ENCODE data around the gene TLN1. TPM values are rescaled to one million over a fixed set of nuclear protein-coding genes. Genes with fewer than 3 reads are reported as not detected.

The TLN1 gene
- total and polyA plus RNA-seq, 2 experiments from 2014 or later: 198 to 527 TPM

- Histone ChIP-seq H3K27ac (no peak overlapping the region), H3K27me3 (replicated peaks; ENCODE audit: insufficient read depth) (no peaks in the 10 kb centered on the region), H3K9me2 (ENCODE audit: insufficient read depth) (no peaks in the 10 kb centered on the region), H4K20me1 (ENCODE audit: insufficient read depth) (no peaks in the 10 kb centered on the region), H3K36me3 (ENCODE audit: low read depth) (peaks cover 5% of the 10 kb centered on the region; the same call in 1 of the 2 replicates), H3K79me2 (ENCODE audit: insufficient read depth) (peaks cover 18% of the 10 kb centered on the region; the same call in 1 of the 2 replicates), H3K4me2 (ENCODE audit: unreplicated experiment) (no peak overlapping the region), H3K4me3 (no peak overlapping the region), H3K4me1 (ENCODE audit: insufficient read depth) (peaks cover 26% of the 10 kb centered on the region), H3F3A (ENCODE audit: insufficient read depth) (peaks cover 34% of the 10 kb centered on the region), H3K9me3 (ENCODE audit: low read depth) (no peaks in the 10 kb centered on the region), H2AFZ (peak overlapping the region; percentile 78; the same call in 1 of the 2 replicates), H3K9ac (no peak overlapping the region)
- in situ Hi-C loops (cut with MboI): no loop called here
- WGBS, 2 experiments (ENCODE audit: low coverage in 1 of 2, low lambda C conversion rate in 2 of 2, missing lambda C conversion rate in 2 of 2): 72 to 74% methylated on average over 17 of the region's 17 CpGs
- no peak for TF ChIP-seq EZH2phosphoT487 (IDR thresholded peaks at IDR 0.05; ENCODE audit: insufficient read depth, low read depth)
- no peak for TF ChIP-seq EZH2 (IDR thresholded peaks at IDR 0.05; ENCODE audit: insufficient read depth, poor library complexity, severe bottlenecking)
- DNase-seq: no peak
Measured at GRCh38 chr9:35656348-35656747, 75.6 kb downstream of the TLN1 start.

GRCh38 chr9:35653611-35654010 lies 78.4 kb downstream of the TLN1 start:
- peaks cover 36% of the 10 kb centered on the region for H3K4me1 ChIP-seq (ENCODE audit: insufficient read depth)
- H3K4me3 ChIP-seq: no peak overlapping the region
- peaks cover 13% of the 10 kb centered on the region for H3F3A ChIP-seq (ENCODE audit: insufficient read depth)
- no peaks in the 10 kb centered on the region for H3K9me2 ChIP-seq (ENCODE audit: insufficient read depth)
- no peak overlapping the region for H3K4me2 ChIP-seq (ENCODE audit: unreplicated experiment)
- no peak overlapping the region for H3K9ac ChIP-seq
- WGBS, 2 experiments (ENCODE audit: low coverage in 1 of 2, low lambda C conversion rate in 2 of 2, missing lambda C conversion rate in 2 of 2): 97 to 100% methylated on average over 2 of the region's 2 CpGs
- no peaks in the 10 kb centered on the region for H3K36me3 ChIP-seq (ENCODE audit: low read depth)
- in situ Hi-C loops (cut with MboI): no loop called here
- no peaks in the 10 kb centered on the region for H4K20me1 ChIP-seq (ENCODE audit: insufficient read depth)
- no peaks in the 10 kb centered on the region for H3K27me3 ChIP-seq (replicated peaks; ENCODE audit: insufficient read depth)
- no peaks in the 10 kb centered on the region for H3K79me2 ChIP-seq (ENCODE audit: insufficient read depth)
- no peaks in the 10 kb centered on the region for H3K9me3 ChIP-seq (ENCODE audit: low read depth)
- H2AFZ ChIP-seq: no peak overlapping the region
- peak overlapping the region; percentile 77; the same call in 1 of the 2 replicates for H3K27ac ChIP-seq
- no peak for DNase-seq
- TF ChIP-seq EZH2phosphoT487 (IDR thresholded peaks at IDR 0.05; ENCODE audit: insufficient read depth, low read depth): no peak
- TF ChIP-seq EZH2 (IDR thresholded peaks at IDR 0.05; ENCODE audit: insufficient read depth, poor library complexity, severe bottlenecking): no peak

DNA sequence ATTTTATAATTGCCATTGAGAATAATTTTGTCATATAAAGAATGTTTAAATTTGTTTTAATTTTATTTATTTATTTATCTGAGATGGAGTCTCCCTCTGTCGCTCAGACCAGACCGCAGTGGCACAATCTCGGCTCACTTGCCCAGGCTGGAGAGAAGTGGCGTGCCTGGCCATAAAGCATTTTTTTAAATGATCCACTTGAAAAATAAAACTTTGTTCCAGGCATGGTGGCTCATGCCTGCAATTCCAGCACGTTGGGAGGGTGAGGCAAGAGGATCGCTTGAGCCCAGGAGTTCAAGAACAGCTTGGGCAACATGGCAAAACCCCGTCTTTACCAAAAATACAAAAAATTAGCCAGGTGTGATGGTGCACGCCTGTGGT lies 79.2 kb downstream of the TLN1 start:
- Histone ChIP-seq H3K36me3 (ENCODE audit: low read depth) (no peaks in the 10 kb centered on the region), H2AFZ (peak overlapping the region; percentile 27; the same call in 1 of the 2 replicates), H3K4me1 (ENCODE audit: insufficient read depth) (peaks cover 41% of the 10 kb centered on the region), H3K9me3 (ENCODE audit: low read depth) (no peaks in the 10 kb centered on the region), H3K4me3 (no peak overlapping the region), H3K27ac (peak overlapping the region; percentile 77), H3K9ac (peak overlapping the region; percentile 63), H3K9me2 (ENCODE audit: insufficient read depth) (no peaks in the 10 kb centered on the region), H3K27me3 (replicated peaks; ENCODE audit: insufficient read depth) (no peaks in the 10 kb centered on the region), H3K79me2 (ENCODE audit: insufficient read depth) (no peaks in the 10 kb centered on the region), H4K20me1 (ENCODE audit: insufficient read depth) (no peaks in the 10 kb centered on the region), H3K4me2 (ENCODE audit: unreplicated experiment) (no peak overlapping the region), H3F3A (ENCODE audit: insufficient read depth) (peaks cover 19% of the 10 kb centered on the region)
- in situ Hi-C loops (cut with MboI): no loop called here
- peak; percentile 57 for DNase-seq
- WGBS, 2 experiments (ENCODE audit: low coverage in 1 of 2, low lambda C conversion rate in 2 of 2, missing lambda C conversion rate in 2 of 2): 46 to 49% methylated on average over 8 of the region's 8 CpGs
- TF ChIP-seq EZH2phosphoT487 (IDR thresholded peaks at IDR 0.05; ENCODE audit: insufficient read depth, low read depth): no peak
- no peak for TF ChIP-seq EZH2 (IDR thresholded peaks at IDR 0.05; ENCODE audit: insufficient read depth, poor library complexity, severe bottlenecking)

GRCh38 chr9:35651956-35652828 lies 79.8 kb downstream of the TLN1 start:
- Histone ChIP-seq H3K9me3 (ENCODE audit: low read depth) (no peaks in the 10 kb centered on the region), H3K9ac (peak overlapping the region; percentile 63), H3K9me2 (ENCODE audit: insufficient read depth) (no peaks in the 10 kb centered on the region), H3K4me1 (ENCODE audit: insufficient read depth) (peaks cover 40% of the 10 kb centered on the region), H3K79me2 (ENCODE audit: insufficient read depth) (no peaks in the 10 kb centered on the region), H3K27ac (peak overlapping the region; percentile 77), H3K27me3 (replicated peaks; ENCODE audit: insufficient read depth) (no peaks in the 10 kb centered on the region), H2AFZ (no peak overlapping the region), H3F3A (ENCODE audit: insufficient read depth) (peaks cover 22% of the 10 kb centered on the region), H4K20me1 (ENCODE audit: insufficient read depth) (no peaks in the 10 kb centered on the region), H3K4me2 (ENCODE audit: unreplicated experiment) (peak overlapping the region; percentile 1), H3K36me3 (ENCODE audit: low read depth) (no peaks in the 10 kb centered on the region), H3K4me3 (no peak overlapping the region)
- in situ Hi-C loops (cut with MboI): no loop called here
- 95 to 96% methylated on average over 7 of the region's 7 CpGs for WGBS, 2 experiments (ENCODE audit: low coverage in 1 of 2, low lambda C conversion rate in 2 of 2, missing lambda C conversion rate in 2 of 2)
- no peak for TF ChIP-seq EZH2phosphoT487 (IDR thresholded peaks at IDR 0.05; ENCODE audit: insufficient read depth, low read depth)
- TF ChIP-seq EZH2 (IDR thresholded peaks at IDR 0.05; ENCODE audit: insufficient read depth, poor library complexity, severe bottlenecking): no peak
- peak; percentile 84 for DNase-seq
